ENCODE measurements around the gene IMPA2. TPM values are rescaled to one million over a fixed set of nuclear protein-coding genes. Genes with fewer than 3 reads are reported as not detected.

Gene IMPA2
- total and polyA plus RNA-seq, 3 donors from 2014 or later: 16.6 to 21.3 (median 16.7) TPM

DNA sequence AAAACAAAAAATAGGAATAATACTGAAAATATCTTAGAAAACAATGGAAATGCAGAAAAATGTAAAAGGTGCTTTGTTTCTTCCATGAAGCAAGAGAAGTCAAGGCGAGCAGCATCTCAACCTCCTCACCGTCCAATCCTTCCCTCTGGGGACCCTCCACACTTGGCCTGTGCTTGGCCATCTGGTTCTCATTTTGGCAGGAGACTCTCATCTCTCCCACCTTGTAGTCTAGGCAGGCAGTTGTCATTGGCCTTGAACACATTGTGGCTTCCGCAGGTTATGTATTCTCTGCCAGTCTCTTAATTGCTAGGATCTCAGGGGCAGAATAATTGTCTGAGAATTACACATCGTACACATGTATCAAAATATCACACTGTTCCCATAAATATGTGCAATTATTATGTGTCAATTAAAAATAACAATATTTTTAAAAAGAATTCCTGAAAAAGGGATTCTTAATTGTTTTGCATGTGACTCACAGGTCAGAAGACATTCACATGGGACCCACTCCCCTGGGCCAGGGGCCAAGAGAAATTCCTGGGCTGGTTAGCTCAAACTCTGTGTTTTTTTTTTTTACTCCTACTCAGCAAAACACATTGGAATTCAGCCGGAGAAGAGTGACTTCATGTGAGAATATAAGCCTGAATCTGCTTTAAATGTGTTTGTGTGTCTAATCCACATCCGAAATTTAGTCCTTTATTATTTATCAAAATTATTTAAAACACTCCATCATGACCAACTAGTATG is 98.4 kb downstream of the IMPA2 start:
- Histone ChIP-seq H3K36me3 (ENCODE audit: low read depth, missing control alignments) (no peaks in the 10 kb centered on the region), H3K4me3 (no peak overlapping the region), H3K27me3 (no peaks in the 10 kb centered on the region), H3K9me3 (no peaks in the 10 kb centered on the region), H3K27ac (no peak overlapping the region), H3K4me1 (no peaks in the 10 kb centered on the region)
- peak; percentile 60 for DNase-seq
- WGBS, 2 donors: 45 to 46% methylated on average over 6 of the region's 6 CpGs
- intact Hi-C loops (cut with DNase I; ENCODE audit: low total_unique reads): no loop called here
- TF ChIP-seq, protein P1, sequence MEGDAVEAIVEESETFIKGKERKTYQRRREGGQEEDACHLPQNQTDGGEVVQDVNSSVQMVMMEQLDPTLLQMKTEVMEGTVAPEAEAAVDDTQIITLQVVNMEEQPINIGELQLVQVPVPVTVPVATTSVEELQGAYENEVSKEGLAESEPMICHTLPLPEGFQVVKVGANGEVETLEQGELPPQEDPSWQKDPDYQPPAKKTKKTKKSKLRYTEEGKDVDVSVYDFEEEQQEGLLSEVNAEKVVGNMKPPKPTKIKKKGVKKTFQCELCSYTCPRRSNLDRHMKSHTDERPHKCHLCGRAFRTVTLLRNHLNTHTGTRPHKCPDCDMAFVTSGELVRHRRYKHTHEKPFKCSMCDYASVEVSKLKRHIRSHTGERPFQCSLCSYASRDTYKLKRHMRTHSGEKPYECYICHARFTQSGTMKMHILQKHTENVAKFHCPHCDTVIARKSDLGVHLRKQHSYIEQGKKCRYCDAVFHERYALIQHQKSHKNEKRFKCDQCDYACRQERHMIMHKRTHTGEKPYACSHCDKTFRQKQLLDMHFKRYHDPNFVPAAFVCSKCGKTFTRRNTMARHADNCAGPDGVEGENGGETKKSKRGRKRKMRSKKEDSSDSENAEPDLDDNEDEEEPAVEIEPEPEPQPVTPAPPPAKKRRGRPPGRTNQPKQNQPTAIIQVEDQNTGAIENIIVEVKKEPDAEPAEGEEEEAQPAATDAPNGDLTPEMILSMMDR (IDR thresholded peaks at IDR 0.05): no peak
- TF ChIP-seq POLR2A (IDR thresholded peaks at IDR 0.05): no peak

Small RNA genes lying within 50 kb of the gene (small RNA-seq; reads per million reads assigned to genes)
- gene AP001542.1: 0 reads per million in 2 donors

Other genes starting within 250 kb of the IMPA2 start
- gene CHMP1B, start 130.1 kb upstream of the IMPA2 start, total RNA-seq: 10 to 100 TPM; 39.1 to 50.0 TPM
- gene CHMP1B, start 130.1 kb upstream of the IMPA2 start, polyA plus RNA-seq (ENCODE audit: insufficient read depth, low read depth, low replicate concordance): 32.8 TPM
- 10 to 100 TPM; 28.3 to 37.5 TPM for gene MPPE1, start 73.2 kb upstream of the IMPA2 start, total RNA-seq
- gene MPPE1, start 73.2 kb upstream of the IMPA2 start, polyA plus RNA-seq (ENCODE audit: insufficient read depth, low read depth, low replicate concordance): 32.8 TPM
- 10 to 100 TPM; 25.5 to 56.8 TPM for gene ANKRD62, start 112.3 kb downstream of the IMPA2 start, total RNA-seq
- gene ANKRD62, start 112.3 kb downstream of the IMPA2 start, polyA plus RNA-seq (ENCODE audit: insufficient read depth, low read depth, low replicate concordance): 2.8 TPM

Measured in testis (tissue), 3 donors.